Thyroid gland (tissue), 4 donors: ENCODE results near the gene NCS1. TPM values are rescaled to one million over a fixed set of nuclear protein-coding genes. Genes with fewer than 3 reads are reported as not detected.

Source experiments
- DNase-seq, 2 donors: peaks; one replicate each; pipeline ENCODE4 v3.0.0-alpha.2; 2019
- H3K27ac ChIP-seq, 3 donors: fragments of 200-600 bp; sonication (generic); 1 replicate in 2 of 3; 2 replicates in 1 of 3; pipeline ENCODE4 v1.5.1; 2016 to 2019; ENCODE audit warnings: mild to moderate bottlenecking in 1 of 3, moderate library complexity in 1 of 3
- H3K27me3 ChIP-seq: fragments of 200-600 bp; sonication (generic); one replicate; pipeline ENCODE4 v1.5.1; 2019
- H3K36me3 ChIP-seq, 2 donors: fragments of 200-600 bp; sonication (generic); one replicate each; pipeline ENCODE4 v1.5.1; 2016 to 2019
- H3K4me1 ChIP-seq, 2 donors: fragments of 200-600 bp; sonication (generic); one replicate each; pipeline ENCODE4 v1.5.1; 2017 to 2019
- H3K4me3 ChIP-seq, 3 donors: fragments of 200-600 bp; sonication (generic); replicated peaks in 1 of 3; 1 replicate in 2 of 3; 2 replicates in 1 of 3; pipeline ENCODE4 v1.5.1; 2016; ENCODE audit warnings: mild to moderate bottlenecking in 1 of 3
- H3K9me3 ChIP-seq: fragments of 200-600 bp; sonication (generic); one replicate; pipeline ENCODE4 v1.5.1; 2017
- POLR2A ChIP-seq, 2 donors: fragments of 450-650 bp; IDR thresholded peaks; one replicate each; pipeline ENCODE4 v1.6.1; 2017; ENCODE audit warnings: antibody characterized with exemption in 2 of 2, mild to moderate bottlenecking in 2 of 2, moderate library complexity in 1 of 2
- WGBS, 2 donors: methylation state at CpG; one replicate each; pipeline ENCODE4 v1.1.5; 2017; 5-methylcytosine and 5-hydroxymethylcytosine counted together
- intact Hi-C: fragments of 100-400 bp; cut with DNase I; formaldehyde crosslinking; loops from one replicate; pipeline ENCODE4 v1.15.1; 2023
- total RNA-seq, 4 donors: library from RNA; depleted of rRNA; stranded (reverse); fragments of >200 nt; gene quantifications; one replicate each; pipeline ENCODE4 v1.2.3, GENCODE V29; 2016
- TF ChIP-seq, protein P1 (sequence below), 6 experiments: fragments of 200-600 bp in 3 of 6; fragments of 450-650 bp in 3 of 6; sonication (generic) in 3 of 6; IDR thresholded peaks; one replicate each; pipeline ENCODE4 v1.5.1; 2016 to 2019; ENCODE audit warnings: antibody characterized with exemption in 6 of 6, mild to moderate bottlenecking in 2 of 6, inconsistent platforms in 1 of 6, moderate library complexity in 1 of 6

NCS1 gene
- total RNA-seq, 4 donors from 2014 or later: 31.0 to 85.4 (median 61.2) TPM

DNA sequence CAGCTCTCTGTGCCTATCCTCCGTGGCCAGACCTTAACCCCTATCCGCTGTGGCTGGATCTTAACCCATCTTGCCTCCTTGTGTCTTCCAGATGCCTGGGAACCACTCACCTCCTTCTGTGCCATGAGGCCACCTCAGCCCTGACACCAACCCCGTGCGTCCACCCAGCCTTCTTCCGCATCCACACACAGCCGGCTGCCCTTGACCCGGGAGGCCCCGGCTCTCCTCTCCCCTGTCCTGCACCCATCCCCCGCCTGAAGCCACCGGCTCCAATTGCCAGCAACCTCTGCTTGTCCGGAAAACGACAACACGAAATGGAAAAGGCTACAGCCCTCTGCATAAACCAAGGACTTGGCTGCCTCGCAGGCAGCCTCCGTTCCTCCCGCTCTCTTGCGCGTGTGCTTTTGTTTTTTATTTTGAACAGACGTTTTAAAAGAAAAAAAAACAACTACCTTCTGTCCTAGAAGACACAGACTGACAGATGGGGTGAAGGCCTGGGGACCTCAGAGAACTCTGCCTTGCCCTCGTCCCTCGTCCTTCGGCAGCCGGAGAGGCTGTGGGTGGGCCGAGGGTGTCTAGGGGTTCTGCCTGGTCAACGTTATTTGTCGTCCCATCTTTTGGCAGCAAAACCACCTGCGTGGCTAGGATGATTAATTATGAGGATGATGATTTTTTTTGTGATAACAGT lies 60.8 kb downstream of the NCS1 start:
- Histone ChIP-seq H3K4me1 (peaks cover 17 to 18% of the 10 kb centered on the region in 2 donors), H3K27me3 (no peaks in the 10 kb centered on the region), H3K27ac (no peak overlapping the region), H3K9me3 (no peaks in the 10 kb centered on the region), H3K36me3 (peaks cover 20 to 24% of the 10 kb centered on the region in 2 donors), H3K4me3 (no peak overlapping the region)
- DNase-seq: no peak
- intact Hi-C loops: loop anchor here (10.0 kb wide), 1 partner anchor 348 kb away; no protein-coding TSS in a partner anchor
- TF ChIP-seq, protein P1, sequence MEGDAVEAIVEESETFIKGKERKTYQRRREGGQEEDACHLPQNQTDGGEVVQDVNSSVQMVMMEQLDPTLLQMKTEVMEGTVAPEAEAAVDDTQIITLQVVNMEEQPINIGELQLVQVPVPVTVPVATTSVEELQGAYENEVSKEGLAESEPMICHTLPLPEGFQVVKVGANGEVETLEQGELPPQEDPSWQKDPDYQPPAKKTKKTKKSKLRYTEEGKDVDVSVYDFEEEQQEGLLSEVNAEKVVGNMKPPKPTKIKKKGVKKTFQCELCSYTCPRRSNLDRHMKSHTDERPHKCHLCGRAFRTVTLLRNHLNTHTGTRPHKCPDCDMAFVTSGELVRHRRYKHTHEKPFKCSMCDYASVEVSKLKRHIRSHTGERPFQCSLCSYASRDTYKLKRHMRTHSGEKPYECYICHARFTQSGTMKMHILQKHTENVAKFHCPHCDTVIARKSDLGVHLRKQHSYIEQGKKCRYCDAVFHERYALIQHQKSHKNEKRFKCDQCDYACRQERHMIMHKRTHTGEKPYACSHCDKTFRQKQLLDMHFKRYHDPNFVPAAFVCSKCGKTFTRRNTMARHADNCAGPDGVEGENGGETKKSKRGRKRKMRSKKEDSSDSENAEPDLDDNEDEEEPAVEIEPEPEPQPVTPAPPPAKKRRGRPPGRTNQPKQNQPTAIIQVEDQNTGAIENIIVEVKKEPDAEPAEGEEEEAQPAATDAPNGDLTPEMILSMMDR (IDR thresholded peaks at IDR 0.05): no peak
- no peak for TF ChIP-seq POLR2A (IDR thresholded peaks at IDR 0.05)
- 82 to 87% methylated on average over 27 of the region's 27 CpGs for WGBS, 2 donors

- peaks cover 20 to 24% of the 10 kb centered on the region in 2 donors for H3K36me3 ChIP-seq
- no peak overlapping the region for H3K27ac ChIP-seq
- H3K4me3 ChIP-seq: no peak overlapping the region
- H3K4me1 ChIP-seq: peaks cover 22 to 24% of the 10 kb centered on the region in 2 donors
- DNase-seq: no peak
- H3K27me3 ChIP-seq: no peaks in the 10 kb centered on the region
- no peaks in the 10 kb centered on the region for H3K9me3 ChIP-seq
- intact Hi-C loops: loop anchor here (10.0 kb wide), 1 partner anchor 349 kb away; no protein-coding TSS in a partner anchor
- no peak for TF ChIP-seq POLR2A (IDR thresholded peaks at IDR 0.05)
- TF ChIP-seq, protein P1 (IDR thresholded peaks at IDR 0.05): no peak
- WGBS, 2 donors: 91 to 95% methylated on average over 8 of the region's 8 CpGs
Observed at GRCh38 chr9:130233587-130233945, 61.4 kb downstream of the NCS1 start.

- H3K4me1 ChIP-seq: peaks cover 32 to 34% of the 10 kb centered on the region in 2 donors
- WGBS, 2 donors: 85 to 92% methylated on average over 8 to 20 of the region's 26 CpGs
- TF ChIP-seq, protein P1 (IDR thresholded peaks at IDR 0.05): no peak
- TF ChIP-seq POLR2A (IDR thresholded peaks at IDR 0.05): no peak
- H3K27me3 ChIP-seq: no peaks in the 10 kb centered on the region
- intact Hi-C loops: loop anchor here (2.0 to 10.0 kb wide), 2 partner anchors 126 to 350 kb away; no protein-coding TSS in a partner anchor
- no peak overlapping the region for H3K27ac ChIP-seq
- peaks cover 20 to 24% of the 10 kb centered on the region in 2 donors for H3K36me3 ChIP-seq
- no peaks in the 10 kb centered on the region for H3K9me3 ChIP-seq
- DNase-seq: no peak
- no peak overlapping the region for H3K4me3 ChIP-seq
Observed at GRCh38 chr9:130234340-130235260, 62.4 kb downstream of the NCS1 start.

DNA sequence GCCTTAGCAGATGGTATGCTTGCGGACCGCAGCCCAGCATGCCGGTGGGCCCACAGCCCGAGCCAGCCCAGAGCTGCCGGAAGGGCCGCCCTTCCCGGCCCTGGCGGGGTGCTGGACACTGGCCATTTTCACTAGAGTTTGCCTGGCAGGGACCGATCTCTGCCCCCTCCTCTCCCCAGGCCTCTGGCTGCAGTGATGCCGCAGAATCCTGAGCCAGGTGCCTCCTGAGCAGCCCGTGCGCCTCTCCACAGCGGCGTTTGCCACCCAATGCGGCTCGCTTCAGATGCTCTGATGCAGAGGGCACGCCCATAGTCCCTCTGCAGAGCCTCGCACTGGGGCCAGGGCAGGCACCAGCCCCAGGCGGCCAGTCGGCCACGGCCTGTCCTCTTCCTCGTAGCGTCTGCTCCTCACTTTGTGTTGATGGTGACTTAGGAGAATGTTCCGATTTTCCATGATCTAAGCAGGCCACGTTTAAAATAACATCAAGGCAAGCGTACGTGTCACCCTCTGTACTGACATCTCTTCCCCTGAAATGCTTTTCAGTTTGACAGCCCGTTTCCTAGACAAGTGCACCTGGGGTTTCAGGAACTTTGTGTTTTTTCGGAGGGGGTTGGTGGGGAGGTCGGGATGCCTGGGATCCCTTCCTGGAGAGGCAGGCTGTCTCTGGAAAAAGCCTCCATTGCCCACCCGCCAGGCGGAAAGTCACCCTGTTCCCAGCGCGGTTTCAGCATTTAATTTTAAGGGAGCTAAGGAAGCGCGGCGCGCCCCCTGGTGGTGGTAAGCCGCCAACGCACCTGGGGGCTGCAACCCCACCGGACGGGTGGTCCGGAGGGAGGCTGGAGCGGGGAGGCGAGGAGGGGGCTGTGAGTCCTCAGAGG lies 63.6 kb downstream of the NCS1 start:
- intact Hi-C loops: loop anchor here (2.0 to 10.0 kb wide), 2 partner anchors 127 to 351 kb away; no protein-coding TSS in a partner anchor
- Histone ChIP-seq H3K9me3 (no peaks in the 10 kb centered on the region), H3K27me3 (no peaks in the 10 kb centered on the region), H3K36me3 (peaks cover 17 to 24% of the 10 kb centered on the region in 2 donors), H3K27ac (peak overlapping the region in 2 of 3 donors; percentile 96), H3K4me1 (peaks cover 44 to 45% of the 10 kb centered on the region in 2 donors), H3K4me3 (no peak overlapping the region)
- TF ChIP-seq, protein P1 (IDR thresholded peaks at IDR 0.05): peak; percentile 95 to 99 (median 98)
- no peak for TF ChIP-seq POLR2A (IDR thresholded peaks at IDR 0.05)
- peak; percentile 59 to 68 for DNase-seq
- 37 to 44% methylated on average over 32 to 41 of the region's 45 CpGs for WGBS, 2 donors
